SK-N-SH treated with all-trans-retinoic acid at 6 μM for 48 hours (cell line): ENCODE data around the gene REV3L.
A peak's percentile ranks its signal among the peaks of the same experiment; 100 is the strongest.

ENCODE experiments used
- ATAC-seq: fragments of 200-7000 bp; cut with Tn5 transposase; 3 replicates; pipeline ENCODE4 v1.9.1; 2020; ENCODE audit warnings: mild to moderate bottlenecking, moderate library complexity
- BACH2 ChIP-seq: fragments of 250-450 bp; sonication (Bioruptor Pico); IDR thresholded peaks from 2 replicates; pipeline ENCODE4 v1.9.0; 2021; ENCODE audit warnings: mild to moderate bottlenecking, borderline replicate concordance
- CSDC2 ChIP-seq: fragments of 250-450 bp; sonication (Bioruptor Pico); IDR thresholded peaks from 2 replicates; pipeline ENCODE4 v1.5.0; 2020; ENCODE audit warnings: mild to moderate bottlenecking, moderate library complexity
- CSRNP3 ChIP-seq: fragments of 250-450 bp; sonication (Bioruptor Pico); IDR thresholded peaks from 2 replicates; pipeline ENCODE4 v1.5.1; 2021; ENCODE audit warnings: mild to moderate bottlenecking, moderate library complexity
- ESRRG ChIP-seq: fragments of 250-450 bp; sonication (Bioruptor Pico); IDR thresholded peaks from 2 replicates; pipeline ENCODE4 v1.6.1; 2021; ENCODE audit warnings: mild to moderate bottlenecking
- GLIS3 ChIP-seq: fragments of 250-450 bp; sonication (Bioruptor Pico); IDR thresholded peaks from 2 replicates; pipeline ENCODE4 v1.5.0; 2020; ENCODE audit warnings: mild to moderate bottlenecking, moderate library complexity
- ISL1 ChIP-seq: fragments of 250-450 bp; sonication (Bioruptor Pico); IDR thresholded peaks from 2 replicates; pipeline ENCODE4 v2.1.2; 2022; ENCODE audit warnings: mild to moderate bottlenecking, moderate library complexity
- OSR1 ChIP-seq: fragments of 250-450 bp; sonication (Bioruptor Pico); IDR thresholded peaks from 2 replicates; pipeline ENCODE4 v1.8.0; 2022; ENCODE audit warnings: moderate library complexity, mild to moderate bottlenecking, inconsistent platforms
- PPARA ChIP-seq: fragments of 250-450 bp; sonication (Bioruptor Pico); IDR thresholded peaks from 2 replicates; pipeline ENCODE4 v1.5.0; 2020; ENCODE audit warnings: mild to moderate bottlenecking, borderline replicate concordance
- RARB ChIP-seq: fragments of 250-450 bp; sonication (Bioruptor Pico); IDR thresholded peaks from 2 replicates; pipeline ENCODE4 v1.8.0; 2021; ENCODE audit warnings: mild to moderate bottlenecking, moderate library complexity
- SNAI2 ChIP-seq: fragments of 250-450 bp; sonication (Bioruptor Pico); IDR thresholded peaks from 2 replicates; pipeline ENCODE4 v1.5.0; 2020; ENCODE audit warnings: mild to moderate bottlenecking, moderate library complexity
- TCF4 ChIP-seq: fragments of 250-450 bp; sonication (Bioruptor Pico); IDR thresholded peaks from 2 replicates; pipeline ENCODE4 v1.8.0; 2021; ENCODE audit warnings: mild to moderate bottlenecking, moderate library complexity, borderline replicate concordance
- TOX ChIP-seq: fragments of 250-450 bp; sonication (Bioruptor Pico); IDR thresholded peaks from 2 replicates; pipeline ENCODE4 v1.8.0; 2021; ENCODE audit warnings: mild to moderate bottlenecking, moderate library complexity, borderline replicate concordance
- ZC3H10 ChIP-seq: fragments of 250-450 bp; sonication (Bioruptor Pico); IDR thresholded peaks from 2 replicates; pipeline ENCODE4 v1.5.1; 2021; ENCODE audit warnings: mild to moderate bottlenecking, moderate library complexity
- ZFP3 ChIP-seq: fragments of 250-450 bp; sonication (Bioruptor Pico); IDR thresholded peaks from 2 replicates; pipeline ENCODE4 v1.5.0; 2020; ENCODE audit warnings: mild to moderate bottlenecking, moderate library complexity
- ZFP30 ChIP-seq: fragments of 450-650 bp; formaldehyde crosslinking; IDR thresholded peaks from 2 replicates; pipeline ENCODE4 v1.5.0; 2022; ENCODE audit warnings: mild to moderate bottlenecking, moderate library complexity
- ZNF565 ChIP-seq: fragments of 450-650 bp; formaldehyde crosslinking; conservative IDR thresholded peaks from 2 replicates; pipeline ENCODE4 v1.5.0; 2020; ENCODE audit warnings: low read depth, mild to moderate bottlenecking, moderate library complexity
- ZNF70 ChIP-seq: fragments of 450-650 bp; formaldehyde crosslinking; IDR thresholded peaks from 2 replicates; pipeline ENCODE4 v1.5.0; 2020; ENCODE audit warnings: mild to moderate bottlenecking, moderate library complexity
- ZNF8 ChIP-seq: fragments of 450-650 bp; formaldehyde crosslinking; IDR thresholded peaks from 2 replicates; pipeline ENCODE4 v1.5.0; 2020; ENCODE audit warnings: mild to moderate bottlenecking, moderate library complexity
- TF ChIP-seq, protein P1 (sequence below): fragments of 250-450 bp; sonication (Bioruptor Pico); IDR thresholded peaks from 2 replicates; pipeline ENCODE4 v1.5.1; 2020; ENCODE audit warnings: low read depth, mild to moderate bottlenecking, moderate library complexity
- TF ChIP-seq, protein P2 (sequence below): fragments of 250-450 bp; sonication (Bioruptor Pico); IDR thresholded peaks from 2 replicates; pipeline ENCODE4 v1.8.0; 2021; ENCODE audit warnings: low read depth, mild to moderate bottlenecking, moderate library complexity, borderline replicate concordance

REV3L gene, protein sequence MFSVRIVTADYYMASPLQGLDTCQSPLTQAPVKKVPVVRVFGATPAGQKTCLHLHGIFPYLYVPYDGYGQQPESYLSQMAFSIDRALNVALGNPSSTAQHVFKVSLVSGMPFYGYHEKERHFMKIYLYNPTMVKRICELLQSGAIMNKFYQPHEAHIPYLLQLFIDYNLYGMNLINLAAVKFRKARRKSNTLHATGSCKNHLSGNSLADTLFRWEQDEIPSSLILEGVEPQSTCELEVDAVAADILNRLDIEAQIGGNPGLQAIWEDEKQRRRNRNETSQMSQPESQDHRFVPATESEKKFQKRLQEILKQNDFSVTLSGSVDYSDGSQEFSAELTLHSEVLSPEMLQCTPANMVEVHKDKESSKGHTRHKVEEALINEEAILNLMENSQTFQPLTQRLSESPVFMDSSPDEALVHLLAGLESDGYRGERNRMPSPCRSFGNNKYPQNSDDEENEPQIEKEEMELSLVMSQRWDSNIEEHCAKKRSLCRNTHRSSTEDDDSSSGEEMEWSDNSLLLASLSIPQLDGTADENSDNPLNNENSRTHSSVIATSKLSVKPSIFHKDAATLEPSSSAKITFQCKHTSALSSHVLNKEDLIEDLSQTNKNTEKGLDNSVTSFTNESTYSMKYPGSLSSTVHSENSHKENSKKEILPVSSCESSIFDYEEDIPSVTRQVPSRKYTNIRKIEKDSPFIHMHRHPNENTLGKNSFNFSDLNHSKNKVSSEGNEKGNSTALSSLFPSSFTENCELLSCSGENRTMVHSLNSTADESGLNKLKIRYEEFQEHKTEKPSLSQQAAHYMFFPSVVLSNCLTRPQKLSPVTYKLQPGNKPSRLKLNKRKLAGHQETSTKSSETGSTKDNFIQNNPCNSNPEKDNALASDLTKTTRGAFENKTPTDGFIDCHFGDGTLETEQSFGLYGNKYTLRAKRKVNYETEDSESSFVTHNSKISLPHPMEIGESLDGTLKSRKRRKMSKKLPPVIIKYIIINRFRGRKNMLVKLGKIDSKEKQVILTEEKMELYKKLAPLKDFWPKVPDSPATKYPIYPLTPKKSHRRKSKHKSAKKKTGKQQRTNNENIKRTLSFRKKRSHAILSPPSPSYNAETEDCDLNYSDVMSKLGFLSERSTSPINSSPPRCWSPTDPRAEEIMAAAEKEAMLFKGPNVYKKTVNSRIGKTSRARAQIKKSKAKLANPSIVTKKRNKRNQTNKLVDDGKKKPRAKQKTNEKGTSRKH (N-terminal part only)

DNA sequence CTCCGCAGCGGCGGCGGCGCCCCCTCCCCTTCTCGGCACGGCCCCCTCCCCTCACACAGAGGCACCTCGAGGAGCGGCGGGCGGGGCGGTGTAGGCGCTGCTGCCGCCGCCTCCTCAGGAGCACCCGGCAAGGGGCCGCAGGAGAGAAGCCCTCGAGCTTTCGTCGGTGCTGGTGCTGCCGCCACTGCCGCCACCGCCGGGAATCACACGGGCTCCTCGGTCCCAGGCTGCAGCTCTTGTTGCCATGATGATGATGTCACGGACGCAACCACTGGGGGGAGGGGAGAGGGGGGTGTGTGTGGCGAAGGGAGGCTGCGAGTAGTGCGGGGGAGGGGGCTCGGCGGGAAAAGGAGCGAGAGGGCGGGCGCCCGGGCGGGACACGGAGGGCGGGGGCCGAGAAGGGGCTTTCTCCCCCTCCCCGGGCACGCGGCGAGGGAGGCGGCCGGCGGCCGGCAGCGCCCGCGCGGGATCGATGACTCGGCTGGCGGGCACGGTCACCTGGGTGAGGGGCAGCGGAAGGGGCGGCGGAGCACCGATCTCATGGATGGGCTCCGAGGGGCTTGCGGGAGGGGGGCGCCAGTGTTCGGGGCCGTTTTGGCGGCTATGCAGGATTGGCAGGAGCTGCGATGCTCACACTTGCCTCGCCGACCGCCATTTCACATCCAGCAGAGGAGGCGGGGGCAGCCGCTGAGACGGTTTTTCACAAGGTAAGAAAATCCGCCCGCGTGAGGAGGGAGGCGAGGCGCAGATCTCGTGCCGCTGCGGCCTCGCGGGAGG is at the start of gene REV3L:
TSS of gene REV3L (minus strand) at position 260 of the 777 bp plus-strand sequence. CDS start 330 bp downstream, outside the sequence.
- no peak for TF ChIP-seq ZNF8
- no peak for TF ChIP-seq ESRRG
- TF ChIP-seq ZC3H10 (CRISPR knock-in tag), result no peak
- ATAC-seq, result peak; percentile 55

DNA sequence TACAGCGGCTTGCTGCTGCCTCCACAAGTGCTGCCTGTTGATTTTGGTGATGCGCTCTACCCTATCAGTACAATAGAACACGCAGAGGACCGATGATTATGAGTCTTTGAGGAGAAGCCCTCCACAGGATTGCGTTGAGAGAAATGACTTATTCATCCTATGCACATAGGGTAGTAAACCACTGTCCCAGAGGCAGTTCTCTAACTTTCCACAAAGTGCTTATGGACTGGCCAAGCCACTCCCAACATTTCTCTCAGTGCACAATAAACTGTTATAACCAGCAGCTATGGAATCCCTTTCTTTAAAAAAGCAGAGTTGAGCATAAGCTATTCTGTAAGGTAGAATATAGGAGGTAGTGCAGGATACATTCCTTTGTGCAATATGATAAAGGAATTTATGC is 48.2 kb upstream of the REV3L start:
- ATAC-seq, result no peak

GRCh38 chr6:111530667-111531066 is 47.6 kb upstream of the REV3L start:
- ATAC-seq, result no peak
- TF ChIP-seq, protein P1, sequence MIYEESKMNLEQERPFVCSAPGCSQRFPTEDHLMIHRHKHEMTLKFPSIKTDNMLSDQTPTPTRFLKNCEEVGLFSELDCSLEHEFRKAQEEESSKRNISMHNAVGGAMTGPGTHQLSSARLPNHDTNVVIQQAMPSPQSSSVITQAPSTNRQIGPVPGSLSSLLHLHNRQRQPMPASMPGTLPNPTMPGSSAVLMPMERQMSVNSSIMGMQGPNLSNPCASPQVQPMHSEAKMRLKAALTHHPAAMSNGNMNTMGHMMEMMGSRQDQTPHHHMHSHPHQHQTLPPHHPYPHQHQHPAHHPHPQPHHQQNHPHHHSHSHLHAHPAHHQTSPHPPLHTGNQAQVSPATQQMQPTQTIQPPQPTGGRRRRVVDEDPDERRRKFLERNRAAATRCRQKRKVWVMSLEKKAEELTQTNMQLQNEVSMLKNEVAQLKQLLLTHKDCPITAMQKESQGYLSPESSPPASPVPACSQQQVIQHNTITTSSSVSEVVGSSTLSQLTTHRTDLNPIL (CRISPR knock-in tag), result no peak
- TF ChIP-seq GLIS3, result no peak
- no peak for TF ChIP-seq ZFP3 (CRISPR knock-in tag)
- TF ChIP-seq CSDC2 (CRISPR knock-in tag), result no peak
- TF ChIP-seq SNAI2 (CRISPR knock-in tag), result no peak
- TF ChIP-seq TOX, result no peak
- TF ChIP-seq OSR1 (CRISPR knock-in tag), result no peak
- no peak for TF ChIP-seq ZC3H10 (CRISPR knock-in tag)
- TF ChIP-seq ESRRG, result no peak
- no peak for TF ChIP-seq ZNF8
- TF ChIP-seq, protein P2, sequence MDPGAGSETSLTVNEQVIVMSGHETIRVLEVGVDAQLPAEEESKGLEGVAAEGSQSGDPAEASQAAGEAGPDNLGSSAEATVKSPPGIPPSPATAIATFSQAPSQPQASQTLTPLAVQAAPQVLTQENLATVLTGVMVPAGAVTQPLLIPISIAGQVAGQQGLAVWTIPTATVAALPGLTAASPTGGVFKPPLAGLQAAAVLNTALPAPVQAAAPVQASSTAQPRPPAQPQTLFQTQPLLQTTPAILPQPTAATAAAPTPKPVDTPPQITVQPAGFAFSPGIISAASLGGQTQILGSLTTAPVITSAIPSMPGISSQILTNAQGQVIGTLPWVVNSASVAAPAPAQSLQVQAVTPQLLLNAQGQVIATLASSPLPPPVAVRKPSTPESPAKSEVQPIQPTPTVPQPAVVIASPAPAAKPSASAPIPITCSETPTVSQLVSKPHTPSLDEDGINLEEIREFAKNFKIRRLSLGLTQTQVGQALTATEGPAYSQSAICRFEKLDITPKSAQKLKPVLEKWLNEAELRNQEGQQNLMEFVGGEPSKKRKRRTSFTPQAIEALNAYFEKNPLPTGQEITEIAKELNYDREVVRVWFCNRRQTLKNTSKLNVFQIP (CRISPR knock-in tag), result no peak
- no peak for TF ChIP-seq PPARA (CRISPR knock-in tag)
- TF ChIP-seq CSRNP3, result no peak
- TF ChIP-seq ISL1 (CRISPR knock-in tag), result no peak
- no peak for TF ChIP-seq ZNF70 (CRISPR knock-in tag)
- no peak for TF ChIP-seq TCF4
- no peak for TF ChIP-seq BACH2 (CRISPR knock-in tag)
- no peak for TF ChIP-seq ZFP30
- no peak for TF ChIP-seq ZNF565 (CRISPR knock-in tag)
- TF ChIP-seq RARB (CRISPR knock-in tag), result no peak

More for the DNA sequence above, 48.2 kb upstream of the REV3L start:
- TF ChIP-seq ZNF70 (CRISPR knock-in tag) (no peak), ESRRG (no peak), GLIS3 (no peak), CSRNP3 (no peak)
- TF ChIP-seq, all 23 proteins: peak for 0
